Neutrophil (primary cell): ENCODE measurements around the gene MYDGF.
A peak's percentile ranks its signal among the peaks of the same experiment; 100 is the strongest.

Experiments used
- H3K27ac ChIP-seq: fragments of 200-600 bp; sonication (generic); 2 replicates; pipeline ENCODE4 v1.5.1; 2016; ENCODE audit warnings: mild to moderate bottlenecking, moderate library complexity
- H3K27me3 ChIP-seq: fragments of 200-600 bp; sonication (generic); 2 replicates; pipeline ENCODE4 v1.6.0; 2016; ENCODE audit warnings: mild to moderate bottlenecking
- H3K36me3 ChIP-seq: fragments of 200-600 bp; sonication (generic); 2 replicates; pipeline ENCODE4 v1.5.1; 2017
- H3K4me1 ChIP-seq, 2 experiments: fragments of 200-600 bp in 1 of 2; sonication (generic) in 1 of 2; 1 replicate in 1 of 2; 2 replicates in 1 of 2; pipeline versions ENCODE4 v1.5.1 to v1.6.1; 2013 to 2016; ENCODE audit warnings: low read depth in 1 of 2, low read length in 1 of 2, mild to moderate bottlenecking in 1 of 2, moderate library complexity in 1 of 2; ENCODE audit not compliant: control insufficient read depth in 1 of 2, insufficient read depth in 1 of 2
- H3K4me3 ChIP-seq, 2 experiments: fragments of 200-600 bp in 1 of 2; sonication (generic) in 1 of 2; 1 replicate in 1 of 2; 2 replicates in 1 of 2; pipeline ENCODE4 v1.5.1; 2013 to 2016; ENCODE audit warnings: low read depth in 1 of 2, low read length in 1 of 2, mild to moderate bottlenecking in 1 of 2, moderate library complexity in 1 of 2
- H3K9me3 ChIP-seq: fragments of 200-600 bp; sonication (generic); 2 replicates; pipeline ENCODE4 v1.5.1; 2016
- TF ChIP-seq, protein P1 (sequence below): fragments of 200-600 bp; sonication (generic); IDR thresholded peaks from 2 replicates; pipeline ENCODE4 v1.5.1; 2016; ENCODE audit warnings: antibody characterized with exemption

MYDGF gene

DNA sequence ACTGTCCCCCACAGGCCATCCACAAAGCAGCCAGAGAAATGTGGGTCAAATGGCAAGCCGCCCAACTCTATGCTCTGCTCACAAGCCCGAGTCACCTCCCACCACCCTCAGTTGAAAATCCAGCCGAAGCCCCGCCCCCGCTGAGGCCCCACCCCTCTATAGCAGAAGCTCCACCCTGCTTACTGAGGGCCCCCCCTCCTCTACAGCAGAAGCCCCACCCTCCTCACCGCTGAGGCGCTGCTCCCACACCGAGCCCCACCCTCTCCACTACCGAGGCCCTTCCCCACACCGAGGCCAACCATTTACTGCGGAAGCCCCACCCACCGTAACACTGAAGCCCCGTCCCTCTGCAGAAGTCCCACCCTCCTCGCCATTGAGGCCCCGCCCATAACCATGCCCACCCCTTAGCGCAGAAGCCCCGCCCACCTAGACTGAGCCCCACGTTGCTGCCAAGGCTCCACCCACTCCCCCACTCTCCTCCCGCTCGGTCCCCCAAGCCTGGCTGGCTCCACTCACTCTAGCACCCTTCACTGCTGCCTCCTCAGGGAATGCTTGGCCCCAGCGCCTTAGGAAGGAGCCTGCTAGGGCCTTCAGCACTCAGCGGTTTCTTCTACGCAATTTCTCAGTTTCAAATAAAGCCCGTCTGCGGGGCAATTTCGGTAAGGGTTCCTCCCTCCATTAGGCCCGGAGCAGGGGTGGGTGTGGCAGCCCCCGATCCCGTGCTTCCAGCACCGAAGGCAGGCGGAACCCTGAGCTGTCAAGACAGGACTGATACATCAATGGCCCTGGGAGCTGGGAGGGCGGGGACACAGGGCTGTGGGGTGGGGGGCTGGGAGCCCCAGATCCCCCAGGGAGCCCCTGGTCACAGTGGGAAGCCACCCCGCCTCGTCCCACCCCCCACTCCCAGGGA is 9.0 kb upstream of the MYDGF start:
- TF ChIP-seq, protein P1, sequence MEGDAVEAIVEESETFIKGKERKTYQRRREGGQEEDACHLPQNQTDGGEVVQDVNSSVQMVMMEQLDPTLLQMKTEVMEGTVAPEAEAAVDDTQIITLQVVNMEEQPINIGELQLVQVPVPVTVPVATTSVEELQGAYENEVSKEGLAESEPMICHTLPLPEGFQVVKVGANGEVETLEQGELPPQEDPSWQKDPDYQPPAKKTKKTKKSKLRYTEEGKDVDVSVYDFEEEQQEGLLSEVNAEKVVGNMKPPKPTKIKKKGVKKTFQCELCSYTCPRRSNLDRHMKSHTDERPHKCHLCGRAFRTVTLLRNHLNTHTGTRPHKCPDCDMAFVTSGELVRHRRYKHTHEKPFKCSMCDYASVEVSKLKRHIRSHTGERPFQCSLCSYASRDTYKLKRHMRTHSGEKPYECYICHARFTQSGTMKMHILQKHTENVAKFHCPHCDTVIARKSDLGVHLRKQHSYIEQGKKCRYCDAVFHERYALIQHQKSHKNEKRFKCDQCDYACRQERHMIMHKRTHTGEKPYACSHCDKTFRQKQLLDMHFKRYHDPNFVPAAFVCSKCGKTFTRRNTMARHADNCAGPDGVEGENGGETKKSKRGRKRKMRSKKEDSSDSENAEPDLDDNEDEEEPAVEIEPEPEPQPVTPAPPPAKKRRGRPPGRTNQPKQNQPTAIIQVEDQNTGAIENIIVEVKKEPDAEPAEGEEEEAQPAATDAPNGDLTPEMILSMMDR: no peak

DNA sequence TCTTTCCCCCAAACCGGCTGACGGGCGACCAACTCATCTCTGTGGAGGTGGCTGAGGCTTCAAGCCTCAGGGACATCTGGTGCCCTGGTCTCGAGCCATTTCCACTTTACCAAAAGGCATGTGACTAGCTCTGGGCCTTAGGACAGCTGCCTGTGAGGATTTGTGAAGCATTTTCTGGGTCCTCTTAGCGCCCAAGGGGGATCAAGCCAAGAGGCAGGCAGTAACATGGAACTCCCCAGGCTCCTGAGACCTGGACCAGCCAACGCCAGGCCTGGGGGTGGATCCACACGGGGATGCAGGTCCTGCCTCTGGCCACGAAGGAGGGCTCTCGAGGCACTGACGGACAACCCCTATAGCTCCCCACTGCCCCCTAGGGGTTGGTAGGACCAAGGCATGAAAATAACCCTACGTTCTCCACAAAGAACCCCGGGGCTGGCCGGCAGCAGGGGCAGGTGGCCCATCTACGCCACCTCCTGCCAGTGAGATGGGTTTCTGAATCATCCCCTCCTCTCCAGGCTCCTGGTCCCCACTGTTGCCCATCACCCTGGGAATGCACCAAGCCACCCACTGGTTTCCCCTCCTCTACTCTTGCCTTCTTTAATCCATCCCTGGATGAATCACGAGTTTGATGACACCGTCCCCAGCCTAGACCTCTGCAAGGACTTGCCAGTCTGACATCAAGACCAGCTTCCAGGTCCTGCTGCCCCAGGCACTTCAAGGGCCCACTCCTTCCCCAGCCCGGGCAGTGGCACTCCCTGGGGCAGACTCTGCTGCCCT is 7.0 kb upstream of the MYDGF start:
- peaks cover 73% of the 10 kb centered on the region for H3K36me3 ChIP-seq
- TF ChIP-seq, protein P1: no peak

More for the DNA sequence above, 9.0 kb upstream of the MYDGF start:
- H3K4me1 ChIP-seq: peaks cover 0 to 7% of the 10 kb centered on the region in 2 experiments
- H3K4me3 ChIP-seq: no peak overlapping the region
- no peak overlapping the region for H3K27ac ChIP-seq
- H3K27me3 ChIP-seq: no peaks in the 10 kb centered on the region
- H3K36me3 ChIP-seq: peaks cover 93% of the 10 kb centered on the region
- H3K9me3 ChIP-seq: no peaks in the 10 kb centered on the region

DNA sequence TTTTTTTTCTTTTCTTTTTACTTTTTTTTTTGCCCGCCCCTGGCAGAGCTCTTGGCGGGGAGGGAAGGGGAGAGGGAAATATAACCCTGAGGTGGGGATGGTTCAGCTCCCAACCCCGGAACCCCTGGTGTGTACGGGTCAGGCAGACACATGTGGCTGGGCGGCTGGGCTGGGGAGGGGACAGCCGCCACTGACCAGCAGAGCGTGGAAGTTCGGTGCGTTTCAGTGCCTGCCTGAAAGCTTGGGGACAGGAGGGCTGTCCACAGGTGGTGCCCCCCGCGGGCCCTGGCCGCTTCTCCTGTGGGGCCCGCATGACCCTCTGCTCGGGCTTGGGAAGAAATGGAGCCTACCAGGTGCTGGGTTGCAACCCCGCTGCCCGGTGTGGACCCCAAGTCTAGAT is 5.2 kb upstream of the MYDGF start:
- TF ChIP-seq, protein P1: no peak
- Histone ChIP-seq H3K27ac (no peak overlapping the region), H3K36me3 (peaks cover 58% of the 10 kb centered on the region), H3K27me3 (no peaks in the 10 kb centered on the region), H3K9me3 (no peaks in the 10 kb centered on the region), H3K4me1 (peaks cover 0 to 9% of the 10 kb centered on the region in 2 experiments), H3K4me3 (no peak overlapping the region)

More for the DNA sequence above, 7.0 kb upstream of the MYDGF start:
- Histone ChIP-seq H3K9me3 (no peaks in the 10 kb centered on the region), H3K4me1 (peaks cover 0 to 7% of the 10 kb centered on the region in 2 experiments), H3K27ac (peak overlapping the region; percentile 55), H3K4me3 (no peak overlapping the region), H3K27me3 (no peaks in the 10 kb centered on the region)

DNA sequence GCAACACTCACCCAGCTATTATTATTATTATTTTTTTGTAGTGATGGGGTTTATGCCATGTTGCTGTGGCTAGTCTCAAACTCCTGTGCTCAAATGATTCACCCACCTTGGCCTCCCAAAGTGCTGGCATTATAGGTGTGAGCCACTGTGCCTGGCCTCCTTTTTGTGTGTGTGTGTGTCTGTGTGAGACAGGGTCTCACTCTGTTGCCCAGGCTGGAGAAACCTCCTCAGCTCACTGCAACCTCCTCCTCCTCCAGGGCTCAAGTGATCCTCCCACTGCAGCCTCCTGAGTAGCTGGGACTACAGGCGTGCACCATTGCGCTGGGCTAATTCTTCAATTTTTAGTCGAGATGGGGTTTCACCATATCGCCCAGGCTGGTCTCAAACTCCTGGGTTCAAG is 3.6 kb upstream of the MYDGF start:
- Histone ChIP-seq H3K27me3 (no peaks in the 10 kb centered on the region), H3K27ac (no peak overlapping the region), H3K36me3 (peaks cover 42% of the 10 kb centered on the region), H3K4me1 (peaks cover 9 to 24% of the 10 kb centered on the region in 2 experiments), H3K9me3 (no peaks in the 10 kb centered on the region), H3K4me3 (no peak overlapping the region)
- TF ChIP-seq, protein P1: no peak

DNA sequence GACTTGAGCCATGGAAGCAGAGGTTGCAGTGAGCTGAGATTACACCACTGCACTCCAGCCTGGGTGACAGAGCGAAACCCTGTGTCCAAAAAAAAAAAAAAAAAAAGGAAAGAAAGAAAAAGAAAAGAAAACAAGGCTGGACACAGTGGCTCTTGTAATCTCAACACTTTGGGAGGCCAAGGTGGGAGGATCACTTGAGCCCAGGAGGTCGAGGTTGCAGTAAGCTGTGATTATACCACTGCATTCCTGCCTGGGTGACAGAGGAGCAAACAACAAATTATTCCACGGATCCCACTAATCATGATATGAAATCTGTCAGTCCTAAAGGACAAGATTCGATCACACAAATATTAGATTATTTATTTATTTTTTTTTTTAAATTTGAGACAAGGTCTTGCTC is 3.1 kb upstream of the MYDGF start:
- no peaks in the 10 kb centered on the region for H3K27me3 ChIP-seq
- peaks cover 9 to 24% of the 10 kb centered on the region in 2 experiments for H3K4me1 ChIP-seq
- H3K4me3 ChIP-seq: no peak overlapping the region
- H3K27ac ChIP-seq: no peak overlapping the region
- TF ChIP-seq, protein P1: no peak
- no peaks in the 10 kb centered on the region for H3K9me3 ChIP-seq
- peaks cover 37% of the 10 kb centered on the region for H3K36me3 ChIP-seq
